BJ (cell line): ENCODE measurements around the gene WDR35. TPM values are rescaled to one million over a fixed set of nuclear protein-coding genes. Genes with fewer than 3 reads are reported as not detected.

ENCODE experiments used
- CTCF ChIA-PET: fragments of 350-600 bp; formaldehyde crosslinking; extraction: SDS; loops from one replicate; lab custom pipeline; 2021; ENCODE audit warnings: antibody characterized with exemption, inconsistent platforms; lab: Yijun Ruan, JAX
- POLR2A ChIA-PET: fragments of 300-600 bp; sonication (Branson Sonifier 250); formaldehyde crosslinking; extraction: SDS; loops from one replicate; lab custom pipeline; 2021; ENCODE audit warnings: antibody characterized with exemption; lab: Charles Lee
- DNase-seq: peaks from one replicate; pipeline ENCODE4 v3.0.0-alpha.2; 2011; ENCODE audit warnings: low read depth
- H3K27me3 ChIP-seq: 2 replicates; pipeline ENCODE4 v1.6.0; 2011; ENCODE audit warnings: low read length; ENCODE audit not compliant: control insufficient read depth, insufficient read depth
- H3K36me3 ChIP-seq: 2 replicates; pipeline ENCODE4 v1.5.1; 2011; ENCODE audit warnings: low read length; ENCODE audit not compliant: control insufficient read depth, insufficient read depth
- H3K4me3 ChIP-seq: 2 replicates; pipeline ENCODE4 v1.5.1; 2011; ENCODE audit warnings: low read depth, mild to moderate bottlenecking, control low read depth, low read length
- CTCF ChIP-seq: IDR thresholded peaks from 2 replicates; pipeline ENCODE4 v1.5.1; 2011; ENCODE audit warnings: low read depth, mild to moderate bottlenecking, control low read depth, inconsistent platforms, low read length, moderate library complexity; ENCODE audit not compliant: insufficient read depth
- polyA plus RNA-seq: library from polyadenylated mRNA; depleted of rRNA; stranded (reverse); fragments of >200 nt; gene quantifications from 2 replicates; pipeline ENCODE4 v1.2.3, GENCODE V29; 2011

Gene WDR35
- polyA plus RNA-seq, 1 experiment = 2.5 TPM

- ChIA-PET CTCF (interaction anchor here (1.6 kb wide), 1 partner anchor 10 kb away, joined by 3 read pairs; no protein-coding TSS in a partner anchor), POLR2A (no interaction called here)
- Histone ChIP-seq H3K36me3 (no peaks in the 10 kb centered on the region), H3K4me3 (peak overlapping the region; percentile 53), H3K27me3 (no peaks in the 10 kb centered on the region)
- no peak for TF ChIP-seq CTCF
- no peak for DNase-seq
These were observed 121.7 kb downstream of the WDR35 start for GRCh38 chr2:19868224-19868623.

DNA sequence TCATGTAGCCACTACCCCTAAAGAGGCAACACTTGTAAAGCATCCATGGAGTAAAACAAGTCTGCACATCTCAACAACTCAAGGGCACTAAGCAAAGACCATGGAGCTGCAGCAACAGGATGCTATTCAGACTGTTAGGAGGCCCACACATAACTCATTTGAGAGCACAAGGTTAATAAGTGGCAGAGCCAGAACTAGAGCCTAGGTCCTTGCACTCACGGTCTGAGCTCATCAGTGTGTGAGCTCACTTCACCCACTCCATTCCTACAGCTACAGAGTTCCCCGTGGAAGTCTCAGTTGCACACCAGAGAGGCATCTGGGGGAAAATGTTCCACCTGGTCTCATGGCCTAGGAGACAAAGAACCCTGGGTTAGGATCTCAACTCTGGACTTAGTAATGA, 123.1 kb downstream of the WDR35 start:
- no peak for DNase-seq
- POLR2A ChIA-PET = no interaction called here
- no peak overlapping the region for H3K4me3 ChIP-seq
- TF ChIP-seq CTCF = no peak
- H3K27me3 ChIP-seq = no peaks in the 10 kb centered on the region
- CTCF ChIA-PET = interaction anchor here (1.2 to 2.6 kb wide), 2 partner anchors 10 to 498 kb away, joined by 3 to 9 read pairs; no protein-coding TSS in a partner anchor
- H3K36me3 ChIP-seq = no peaks in the 10 kb centered on the region

- POLR2A ChIA-PET = no interaction called here
- Histone ChIP-seq H3K4me3 (no peak overlapping the region), H3K36me3 (no peaks in the 10 kb centered on the region), H3K27me3 (no peaks in the 10 kb centered on the region)
- CTCF ChIA-PET = interaction anchor here (1.1 to 4.3 kb wide), 5 partner anchors 9 to 1345 kb away, joined by 3 to 35 read pairs (median 19); no protein-coding TSS in a partner anchor
- no peak for DNase-seq
- TF ChIP-seq CTCF = no peak
These were observed 124.8 kb downstream of the WDR35 start for GRCh38 chr2:19865151-19865550.

- no peak for TF ChIP-seq CTCF
- ChIA-PET POLR2A (no interaction called here), CTCF (interaction anchor here (0.7 to 4.3 kb wide), 16 partner anchors 8 to 1440 kb away, joined by 3 to 35 read pairs (median 5); no protein-coding TSS in a partner anchor)
- Histone ChIP-seq H3K4me3 (no peak overlapping the region), H3K36me3 (no peaks in the 10 kb centered on the region), H3K27me3 (no peaks in the 10 kb centered on the region)
- no peak for DNase-seq
These were observed 125.5 kb downstream of the WDR35 start for GRCh38 chr2:19864381-19864780.

DNA sequence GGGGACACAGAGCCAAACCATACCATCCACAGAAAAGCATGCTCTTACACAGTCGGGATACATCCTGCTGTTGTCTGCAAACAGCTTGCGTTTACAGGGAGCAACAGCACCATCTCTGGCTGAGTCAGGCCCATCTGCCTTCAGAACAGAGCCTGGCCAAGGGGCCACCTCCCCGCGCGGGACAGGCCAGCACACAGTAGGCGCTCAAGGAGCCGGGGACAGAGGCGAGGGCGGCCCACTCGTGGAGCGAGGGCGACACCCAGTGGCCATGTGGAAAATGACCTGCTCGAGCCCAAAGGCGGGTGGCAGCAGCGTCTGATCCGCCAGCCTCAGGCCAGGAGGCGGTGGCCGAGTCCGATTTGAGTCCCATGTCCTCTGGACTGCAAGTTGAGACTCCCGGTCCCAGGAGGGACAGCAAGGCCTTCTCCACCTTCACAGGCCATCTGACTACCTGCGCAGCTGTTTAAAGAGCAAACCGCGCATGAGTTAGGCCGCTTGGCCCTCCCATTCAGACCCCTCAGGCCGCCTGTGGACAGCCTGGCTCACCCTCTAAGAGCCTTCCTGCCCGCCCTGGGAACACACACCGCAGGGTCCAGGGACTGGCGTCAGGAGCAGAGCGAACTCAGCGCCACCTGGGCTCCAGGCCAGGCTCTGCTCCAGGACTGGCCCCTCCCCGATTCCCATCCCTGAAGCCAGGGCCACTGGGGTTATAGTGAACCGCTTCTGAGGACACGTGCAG, 126.4 kb downstream of the WDR35 start:
- no peaks in the 10 kb centered on the region for H3K36me3 ChIP-seq
- no peak overlapping the region for H3K4me3 ChIP-seq
- no peaks in the 10 kb centered on the region for H3K27me3 ChIP-seq
- CTCF ChIA-PET = interaction anchor here (0.6 to 4.3 kb wide), 33 partner anchors 8 to 1476 kb away, joined by 3 to 35 read pairs (median 4); no protein-coding TSS in a partner anchor
- POLR2A ChIA-PET = no interaction called here
- peak; percentile 88 for TF ChIP-seq CTCF
- DNase-seq = no peak
